GM21360 (cell line): Measurements from ENCODE around the gene IRF7.

Experiments used
- ATAC-seq: cut with Tn5 transposase; IDR thresholded peaks from one replicate; pipeline ENCODE4 v1.9.1; 2021; ENCODE audit warnings: mild to moderate bottlenecking, moderate library complexity; ENCODE audit not compliant: unreplicated experiment

IRF7 gene

DNA sequence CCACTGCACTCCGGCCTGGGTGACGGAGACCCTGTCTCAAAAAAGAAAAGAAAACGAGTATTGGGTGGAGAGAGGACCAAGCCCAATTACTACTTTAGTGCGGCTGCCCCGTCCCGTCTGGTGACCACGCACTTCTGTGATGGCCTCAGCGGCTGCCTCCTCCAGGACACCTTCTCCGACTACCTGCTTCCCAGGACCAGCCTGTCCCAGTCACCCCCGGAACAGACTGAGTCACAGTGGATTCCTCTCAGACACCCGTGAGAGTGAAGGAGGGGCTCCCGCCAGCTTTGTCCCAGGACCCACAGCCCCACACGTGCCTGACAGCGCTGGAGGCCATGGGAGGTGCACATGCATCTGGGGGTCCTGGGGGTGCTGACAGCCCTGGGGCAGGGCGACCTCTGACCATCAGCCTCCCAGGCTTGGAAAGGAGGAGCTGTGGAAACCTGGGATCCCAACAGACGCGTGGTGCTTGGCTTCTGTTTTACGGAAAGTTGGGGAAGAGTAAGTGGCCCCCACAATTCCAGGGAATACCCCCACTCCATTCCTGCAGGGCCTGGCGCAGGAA is 26.1 kb upstream of the IRF7 start:
- ATAC-seq: no peak

DNA sequence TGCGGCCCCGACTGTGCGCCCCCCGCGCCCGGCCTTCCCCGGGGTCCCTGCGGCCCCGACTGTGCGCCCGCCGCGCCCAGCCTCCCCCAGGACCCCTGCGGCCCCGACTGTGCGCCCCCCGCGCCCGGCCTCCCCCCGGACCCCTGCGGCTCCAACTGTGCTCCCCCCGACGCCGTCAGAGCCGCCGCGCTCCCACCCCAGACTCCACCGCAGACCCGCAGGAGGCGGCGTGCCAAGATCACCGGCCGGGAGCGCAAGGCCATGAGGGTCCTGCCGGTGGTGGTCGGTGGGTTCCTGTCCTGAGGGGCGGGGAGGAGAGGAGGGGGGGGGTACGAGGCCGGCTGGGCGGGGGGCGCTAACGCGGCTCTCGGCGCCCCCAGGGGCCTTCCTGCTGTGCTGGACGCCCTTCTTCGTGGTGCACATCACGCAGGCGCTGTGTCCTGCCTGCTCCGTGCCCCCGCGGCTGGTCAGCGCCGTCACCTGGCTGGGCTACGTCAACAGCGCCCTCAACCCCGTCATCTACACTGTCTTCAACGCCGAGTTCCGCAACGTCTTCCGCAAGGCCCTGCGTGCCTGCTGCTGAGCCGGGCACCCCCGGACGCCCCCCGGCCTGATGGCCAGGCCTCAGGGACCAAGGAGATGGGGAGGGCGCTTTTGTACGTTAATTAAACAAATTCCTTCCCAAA is 24.4 kb upstream of the IRF7 start:
- ATAC-seq: no peak

GRCh38 chr11:639332-639955 is 23.7 kb upstream of the IRF7 start:
- no peak for ATAC-seq

GRCh38 chr11:638631-639331 is 23.0 kb upstream of the IRF7 start:
- ATAC-seq: no peak

GRCh38 chr11:637593-638521 is 22.1 kb upstream of the IRF7 start:
- ATAC-seq: no peak

GRCh38 chr11:637333-637592 is 21.5 kb upstream of the IRF7 start:
- ATAC-seq: no peak

GRCh38 chr11:636511-637332 is 21.0 kb upstream of the IRF7 start, which contains the start of gene DRD4:
TSS of gene DRD4 (plus strand) at chr11:637269. CDS start at chr11:637305, 36 bp downstream.
- ATAC-seq: no peak

DNA sequence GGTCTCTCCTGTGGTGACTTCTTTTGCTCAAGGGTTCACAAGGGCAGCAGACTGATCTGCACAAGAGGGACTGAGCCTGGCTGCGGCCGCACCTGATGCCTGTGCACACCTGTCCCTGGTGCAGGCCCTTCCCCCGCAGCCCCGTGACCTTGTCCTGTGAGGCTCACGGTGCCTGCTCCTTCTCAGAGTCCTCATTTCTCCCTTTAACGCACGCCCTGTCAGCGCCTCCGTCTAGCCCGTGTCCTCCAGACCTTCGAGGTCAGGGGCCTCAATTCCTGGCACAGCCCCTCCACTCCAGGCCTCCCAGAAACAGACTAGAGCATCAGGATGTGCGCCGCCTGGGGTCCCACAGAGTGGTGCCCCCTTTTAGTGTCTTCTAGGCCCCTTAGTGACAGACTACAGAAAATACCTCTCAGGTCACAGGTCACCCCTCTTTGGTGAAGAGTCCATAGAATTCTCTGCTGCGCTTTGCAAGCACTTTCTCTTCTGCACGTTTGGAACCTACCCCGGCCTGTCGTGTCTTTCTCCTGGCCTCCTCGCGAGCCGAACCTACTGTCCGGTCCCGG is 20.3 kb upstream of the IRF7 start:
- no peak for ATAC-seq

GRCh38 chr11:630871-631270 is 15.1 kb upstream of the IRF7 start:
- no peak for ATAC-seq

DNA sequence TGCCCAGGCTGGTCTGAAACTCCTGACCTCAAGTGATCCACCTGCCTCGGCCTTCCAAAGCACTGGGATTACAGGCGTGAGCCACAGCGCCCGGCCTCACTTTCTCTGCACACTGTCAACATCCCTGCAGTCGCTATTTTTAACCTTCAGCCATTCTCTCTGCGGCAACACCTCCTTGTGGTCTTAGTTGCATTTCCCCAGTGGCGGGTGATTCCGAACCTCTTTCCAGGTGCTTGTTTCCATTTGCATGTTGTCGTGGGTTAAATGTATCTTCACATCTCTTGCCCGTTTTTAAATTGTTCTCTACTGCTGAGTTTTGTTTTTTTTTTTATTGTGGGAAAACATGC is 13.5 kb upstream of the IRF7 start:
- ATAC-seq: no peak

DNA sequence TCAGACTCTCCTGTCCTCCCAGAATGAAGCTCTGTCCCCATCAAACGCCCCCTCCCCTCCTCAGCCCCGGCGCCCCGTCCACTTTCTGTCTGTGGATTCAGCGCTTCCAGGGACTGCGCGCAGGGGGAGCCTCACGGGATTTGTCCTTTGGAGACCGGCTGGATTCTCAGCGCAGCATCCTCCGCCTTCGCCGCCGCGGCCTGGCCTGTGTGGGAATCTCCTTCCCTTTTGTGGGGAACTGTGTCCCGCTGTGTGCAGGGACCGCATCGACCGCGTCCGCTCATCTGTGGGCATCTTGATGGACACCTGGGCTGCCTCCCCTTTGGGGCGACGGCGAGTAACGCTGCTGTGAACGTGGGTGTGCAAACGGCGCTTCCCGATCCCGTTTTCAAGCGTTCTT is 12.3 kb upstream of the IRF7 start:
- no peak for ATAC-seq

DNA sequence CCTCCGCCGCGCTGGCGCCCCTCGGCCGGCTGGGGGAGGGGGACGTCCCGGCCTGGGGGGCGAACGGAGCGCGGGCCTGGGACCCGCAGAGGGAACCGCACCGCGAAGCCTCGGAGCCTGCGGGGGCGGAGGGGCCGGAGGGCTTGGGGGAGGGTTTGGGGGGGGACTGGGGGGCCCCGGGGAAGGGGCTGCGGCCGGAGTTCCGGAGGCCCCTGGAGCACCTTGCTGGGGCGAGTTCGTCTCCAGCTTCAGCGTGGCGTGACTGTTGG is 11.5 kb upstream of the IRF7 start:
- ATAC-seq: no peak

GRCh38 chr11:626475-627307 is 10.9 kb upstream of the IRF7 start, which contains the start of gene SCT:
TSS of gene SCT (minus strand) at chr11:627181. CDS start at chr11:627143, 38 bp downstream.
- ATAC-seq: no peak

DNA sequence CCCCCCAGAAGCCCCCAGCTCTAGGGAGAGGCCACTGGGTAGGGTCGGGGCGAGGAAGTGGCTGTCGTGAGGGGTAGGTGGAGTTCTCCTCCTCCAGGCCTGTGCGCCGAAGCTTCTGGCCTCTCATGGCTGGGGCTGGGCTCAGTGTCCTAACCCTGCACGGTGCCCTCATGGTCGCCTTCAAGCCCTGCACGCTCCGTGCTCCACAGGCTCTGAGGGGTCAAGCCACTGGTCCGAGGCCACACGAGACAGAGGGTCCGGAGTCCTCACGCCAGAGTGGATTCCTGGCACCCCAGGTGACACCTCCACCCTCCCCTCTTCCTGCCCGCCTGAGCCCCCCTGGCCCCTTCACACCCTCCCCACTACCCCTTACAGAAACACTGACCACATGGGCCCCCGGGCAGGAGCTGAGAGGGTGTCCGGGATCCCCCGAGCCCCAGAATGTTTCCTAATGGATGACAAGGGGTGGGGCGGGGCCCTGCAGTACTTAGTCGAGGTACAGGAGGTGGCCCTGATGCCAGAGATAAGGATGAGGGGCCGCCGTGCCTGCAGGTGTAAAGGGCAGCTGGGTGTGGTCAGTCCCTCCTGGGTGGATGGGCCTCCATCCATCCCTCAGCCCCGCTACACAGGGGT is 10.0 kb upstream of the IRF7 start:
- ATAC-seq: no peak

DNA sequence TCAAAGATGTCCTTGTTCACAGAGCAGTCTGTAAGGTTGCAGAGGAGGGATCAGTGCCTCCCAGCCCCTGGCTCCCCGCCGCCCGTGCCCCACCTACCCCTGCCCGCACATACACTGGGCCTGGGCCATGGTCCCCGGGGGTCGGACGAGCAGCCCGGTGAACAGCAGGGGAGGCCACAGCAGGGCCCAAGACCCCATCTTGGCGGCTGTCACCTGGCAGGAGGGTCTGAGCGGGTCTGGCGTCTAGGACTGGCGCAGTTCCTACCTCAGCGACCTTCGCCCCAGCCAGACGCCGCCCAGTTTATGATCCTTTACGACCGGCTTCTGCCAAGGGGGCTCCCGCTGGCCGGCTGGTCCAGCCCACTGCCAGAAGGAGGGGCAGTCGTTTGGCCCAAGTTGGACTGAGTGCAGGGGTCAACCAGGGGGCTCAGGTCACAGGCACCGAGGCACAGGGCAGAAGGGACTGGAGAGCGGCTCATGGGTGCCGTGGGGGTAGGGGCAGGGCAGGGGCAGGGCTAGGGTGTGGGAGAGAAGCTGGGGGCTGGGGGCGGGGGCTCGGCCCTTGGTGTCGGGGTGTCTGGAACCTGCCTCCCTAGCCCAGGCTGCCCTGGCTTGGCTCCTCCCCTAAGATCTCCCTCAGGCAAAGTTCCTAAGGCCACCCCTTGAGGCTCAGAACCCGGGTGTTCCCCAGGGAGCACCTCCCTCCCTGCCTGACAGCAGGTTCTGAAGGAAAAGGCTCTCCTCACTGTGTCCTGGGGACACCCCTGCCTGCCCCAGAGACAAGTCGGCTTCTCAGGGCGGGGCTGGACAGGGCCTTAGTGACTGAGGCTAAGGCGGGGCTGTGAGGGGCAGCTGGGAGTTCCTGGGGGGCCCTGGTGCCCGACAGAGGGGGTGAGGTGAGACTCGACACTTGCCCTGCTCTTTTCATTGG is 9.2 kb upstream of the IRF7 start, which contains the start of gene CDHR5:
Gene CDHR5 (minus strand): TSS at position 251 of the 931 bp plus-strand sequence. CDS start 53 bp downstream, at position 198.
- ATAC-seq: no peak

DNA sequence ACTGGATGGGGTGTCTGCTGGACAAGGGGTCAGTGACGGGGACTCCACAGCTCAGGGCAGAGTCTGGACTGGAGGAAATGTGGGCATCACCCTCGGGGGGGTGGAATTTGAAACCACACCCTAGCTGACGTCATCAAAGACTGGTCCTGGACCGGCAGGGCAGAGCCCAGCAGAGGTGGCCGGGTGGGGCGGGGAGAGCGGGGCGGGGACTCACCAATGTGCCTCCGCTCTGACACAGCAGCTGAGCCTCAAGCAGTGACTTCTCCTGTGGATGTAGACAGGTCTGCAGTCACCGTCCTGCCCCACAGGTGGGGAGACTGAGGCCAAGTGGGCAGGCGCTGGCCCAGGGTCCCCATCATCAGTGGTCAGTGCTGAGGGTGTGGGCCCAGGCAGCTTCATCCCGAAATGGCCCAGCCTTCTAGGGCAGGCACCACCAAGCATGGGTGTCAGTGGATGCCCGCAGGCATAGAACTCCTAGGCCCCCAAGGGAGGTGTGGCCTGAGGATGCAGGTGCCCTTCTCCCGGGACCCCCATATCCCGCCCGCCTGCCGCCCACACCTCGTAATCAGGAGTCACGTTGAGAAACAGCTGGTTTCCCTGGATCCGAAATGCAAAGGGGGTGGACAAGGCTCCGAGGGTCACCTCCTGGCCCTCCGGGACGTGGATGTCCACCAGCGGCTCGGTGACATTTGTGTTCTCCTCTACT is 8.4 kb upstream of the IRF7 start:
- ATAC-seq: no peak

GRCh38 chr11:623349-623869 is 7.7 kb upstream of the IRF7 start:
- ATAC-seq: no peak
